ENCODE results near the gene ZNF746.
"Not testable (repeated sequence)": the region's sequence is repeated elsewhere in the genome, so short reads cannot be mapped to it uniquely, and the experiment has no call there.

The ZNF746 gene

GRCh38 chr7:149457766-149458165 lies 39.8 kb downstream of the ZNF746 start:
- no peak for DNase-seq

GRCh38 chr7:149456506-149457421 lies 40.8 kb downstream of the ZNF746 start:
- DNase-seq = no peak

- no peak for DNase-seq
These were observed 42.2 kb downstream of the ZNF746 start for GRCh38 chr7:149455175-149455950.

- DNase-seq = no peak
These were observed 42.9 kb downstream of the ZNF746 start for GRCh38 chr7:149454750-149455149.

GRCh38 chr7:149454006-149454405 lies 43.6 kb downstream of the ZNF746 start:
- DNase-seq = no peak

GRCh38 chr7:149450821-149451220 lies 46.8 kb downstream of the ZNF746 start:
- DNase-seq = no peak

GRCh38 chr7:149449897-149450296 lies 47.7 kb downstream of the ZNF746 start:
- DNase-seq = no peak

GRCh38 chr7:149448961-149449360 lies 48.6 kb downstream of the ZNF746 start:
- no peak for DNase-seq

- not testable (repeated sequence) for DNase-seq
These were observed 51.6 kb downstream of the ZNF746 start for GRCh38 chr7:149446026-149446425.

- no peak for DNase-seq
These were observed 53.3 kb downstream of the ZNF746 start for GRCh38 chr7:149444287-149444686.

GRCh38 chr7:149443523-149443922 lies 54.1 kb downstream of the ZNF746 start:
- DNase-seq = no peak

GRCh38 chr7:149442924-149443323 lies 54.7 kb downstream of the ZNF746 start:
- DNase-seq = no peak

GRCh38 chr7:149440222-149440621 lies 57.4 kb downstream of the ZNF746 start:
- no peak for DNase-seq

GRCh38 chr7:149436358-149436757 lies 61.3 kb downstream of the ZNF746 start:
- no peak for DNase-seq

GRCh38 chr7:149433124-149433523 lies 64.5 kb downstream of the ZNF746 start:
- no peak for DNase-seq

- no peak for DNase-seq
These were observed 65.4 kb downstream of the ZNF746 start for GRCh38 chr7:149432121-149432691.

- no peak for DNase-seq
These were observed 66.0 kb downstream of the ZNF746 start for GRCh38 chr7:149431486-149432120.

- DNase-seq = no peak
These were observed 67.4 kb downstream of the ZNF746 start for GRCh38 chr7:149430192-149430591.

- no peak for DNase-seq
These were observed 69.7 kb downstream of the ZNF746 start for GRCh38 chr7:149427893-149428292.

GRCh38 chr7:149427096-149427680 lies 70.4 kb downstream of the ZNF746 start:
- DNase-seq = no peak

GRCh38 chr7:149423449-149424110 lies 74.0 kb downstream of the ZNF746 start:
- no peak for DNase-seq

GRCh38 chr7:149422914-149423301 lies 74.7 kb downstream of the ZNF746 start:
- DNase-seq = peak; percentile 56
